Brain pericyte (primary cell): Measurements from ENCODE around the gene ZNF23.

Experiments
- DNase-seq: peaks from one replicate; pipeline ENCODE4 v3.0.0-alpha.2; 2012; ENCODE audit warnings: low read depth, low spot score

The ZNF23 gene

GRCh38 chr16:71426880-71427615 lies 35.0 kb downstream of the ZNF23 start:
- DNase-seq, result no peak

- DNase-seq, result peak; percentile 22
Measured at GRCh38 chr16:71426069-71426879, 35.8 kb downstream of the ZNF23 start.

- no peak for DNase-seq
Measured at GRCh38 chr16:71425746-71426068, 36.3 kb downstream of the ZNF23 start.

GRCh38 chr16:71424626-71425025 lies 37.4 kb downstream of the ZNF23 start:
- DNase-seq, result no peak

- no peak for DNase-seq
Measured at GRCh38 chr16:71423865-71424264, 38.2 kb downstream of the ZNF23 start.

GRCh38 chr16:71423016-71423415 lies 39.0 kb downstream of the ZNF23 start:
- no peak for DNase-seq

- DNase-seq, result no peak
Measured at GRCh38 chr16:71421911-71422310, 40.1 kb downstream of the ZNF23 start.

GRCh38 chr16:71414038-71414437 lies 48.0 kb downstream of the ZNF23 start:
- DNase-seq, result no peak

- DNase-seq, result no peak
Measured at GRCh38 chr16:71413341-71413740, 48.7 kb downstream of the ZNF23 start.

- no peak for DNase-seq
Measured at GRCh38 chr16:71412270-71413160, 49.5 kb downstream of the ZNF23 start.

GRCh38 chr16:71410146-71410545 lies 51.9 kb downstream of the ZNF23 start:
- no peak for DNase-seq

GRCh38 chr16:71409011-71409775 lies 52.9 kb downstream of the ZNF23 start:
- DNase-seq, result no peak

- no peak for DNase-seq
Measured at GRCh38 chr16:71408536-71408935, 53.5 kb downstream of the ZNF23 start.

GRCh38 chr16:71407731-71408130 lies 54.3 kb downstream of the ZNF23 start:
- DNase-seq, result no peak

GRCh38 chr16:71406724-71407123 lies 55.3 kb downstream of the ZNF23 start:
- no peak for DNase-seq

- no peak for DNase-seq
Measured at GRCh38 chr16:71406316-71406715, 55.7 kb downstream of the ZNF23 start.

GRCh38 chr16:71404364-71404763 lies 57.7 kb downstream of the ZNF23 start:
- DNase-seq, result no peak

GRCh38 chr16:71402674-71403073 lies 59.4 kb downstream of the ZNF23 start:
- no peak for DNase-seq

- DNase-seq, result no peak
Measured at GRCh38 chr16:71402007-71402406, 60.0 kb downstream of the ZNF23 start.

GRCh38 chr16:71399801-71400563 lies 62.1 kb downstream of the ZNF23 start:
- DNase-seq, result no peak
